Gastroesophageal sphincter (tissue), 3 donors: ENCODE data around the gene C10orf90.

Experiments used
- CTCF ChIP-seq, 4 experiments: fragments of 200-600 bp in 2 of 4; fragments of 450-650 bp in 2 of 4; sonication (generic) in 1 of 4; IDR thresholded peaks; one replicate each; pipeline ENCODE4 v1.5.1; 2017 to 2019; ENCODE audit warnings: antibody characterized with exemption in 4 of 4, mild to moderate bottlenecking in 2 of 4, moderate library complexity in 2 of 4
- POLR2A ChIP-seq, 2 donors: fragments of 450-650 bp; IDR thresholded peaks; one replicate each; pipeline ENCODE4 v1.6.1; 2017; ENCODE audit warnings: antibody characterized with exemption in 2 of 2, mild to moderate bottlenecking in 2 of 2, moderate library complexity in 1 of 2
- POLR2AphosphoS5 ChIP-seq: sonication (generic); formaldehyde crosslinking; IDR thresholded peaks from one replicate; pipeline ENCODE4 v1.6.1; 2017; ENCODE audit warnings: antibody characterized with exemption

DNA sequence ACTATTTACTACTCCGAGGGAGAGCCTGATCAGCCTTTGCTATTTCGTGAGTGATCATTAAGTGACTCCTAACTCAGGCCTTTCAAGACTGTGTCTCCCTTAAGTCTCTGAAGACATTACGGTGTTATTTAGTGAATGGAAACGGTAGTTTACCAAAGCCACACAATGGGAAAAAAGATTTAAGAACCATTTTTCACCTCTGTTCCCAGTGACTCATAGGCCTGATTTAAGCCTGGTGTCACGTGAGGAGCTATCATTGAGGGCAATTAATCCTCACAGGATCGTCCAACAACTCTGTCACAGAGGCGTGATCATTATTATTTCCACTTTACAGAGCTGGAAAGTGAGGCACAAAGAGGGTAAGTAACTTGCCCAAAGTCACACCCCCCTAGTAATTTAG is 20.3 kb downstream of the C10orf90 start:
- TF ChIP-seq CTCF (IDR thresholded peaks at IDR 0.05) (no peak), POLR2AphosphoS5 (no peak), POLR2A (IDR thresholded peaks at IDR 0.05) (no peak)
